Sigmoid colon (tissue), 4 donors: ENCODE measurements around the gene GORAB.

Source experiments
- CTCF ChIP-seq, 4 experiments: fragments of 450-650 bp in 3 of 4; fragments of 200-600 bp in 1 of 4; IDR thresholded peaks; one replicate each; pipeline ENCODE4 v1.5.1; 2016 to 2019; ENCODE audit warnings: antibody characterized with exemption in 4 of 4, mild to moderate bottlenecking in 3 of 4, moderate library complexity in 2 of 4
- POLR2A ChIP-seq, 2 donors: fragments of 450-650 bp; IDR thresholded peaks; one replicate each; pipeline ENCODE4 v1.6.1; 2016; ENCODE audit warnings: antibody characterized with exemption in 2 of 2, mild to moderate bottlenecking in 2 of 2, moderate library complexity in 2 of 2
- POLR2AphosphoS5 ChIP-seq, 4 donors: sonication (generic); formaldehyde crosslinking; IDR thresholded peaks; one replicate each; pipeline ENCODE4 v1.6.1; 2017; ENCODE audit warnings: antibody characterized with exemption in 4 of 4

GRCh38 chr1:170592591-170593111 is 60.7 kb downstream of the GORAB start:
- TF ChIP-seq CTCF (IDR thresholded peaks at IDR 0.05) (no peak), POLR2A (IDR thresholded peaks at IDR 0.05) (no peak), POLR2AphosphoS5 (IDR thresholded peaks at IDR 0.05) (no peak)
